ENCODE data around the gene SNAPC5.

- TF ChIP-seq CTCF (IDR thresholded peaks at IDR 0.05; ENCODE audit: low read length) (no peak), EZH2 (optimal IDR thresholded peaks at IDR 0.05; ENCODE audit: low read depth, low read length) (no peak), EZH2phosphoT487 (IDR thresholded peaks at IDR 0.05; ENCODE audit: low read length) (no peak)
These were observed 8.3 kb upstream of the SNAPC5 start for GRCh38 chr15:66505818-66506217.

Measured in MM.1S (cell line).